Dedifferentiated amniotic fluid mesenchymal stem cell (primary cell): ENCODE data around the gene HSPB9.

Source experiments
- DNase-seq: peaks from one replicate; pipeline ENCODE4 v3.0.0-alpha.2; 2016; ENCODE audit errors: extremely low spot score

Gene HSPB9

GRCh38 chr17:42101513-42102292 lies 20.9 kb upstream of the HSPB9 start:
- peak; percentile 37 for DNase-seq

DNA sequence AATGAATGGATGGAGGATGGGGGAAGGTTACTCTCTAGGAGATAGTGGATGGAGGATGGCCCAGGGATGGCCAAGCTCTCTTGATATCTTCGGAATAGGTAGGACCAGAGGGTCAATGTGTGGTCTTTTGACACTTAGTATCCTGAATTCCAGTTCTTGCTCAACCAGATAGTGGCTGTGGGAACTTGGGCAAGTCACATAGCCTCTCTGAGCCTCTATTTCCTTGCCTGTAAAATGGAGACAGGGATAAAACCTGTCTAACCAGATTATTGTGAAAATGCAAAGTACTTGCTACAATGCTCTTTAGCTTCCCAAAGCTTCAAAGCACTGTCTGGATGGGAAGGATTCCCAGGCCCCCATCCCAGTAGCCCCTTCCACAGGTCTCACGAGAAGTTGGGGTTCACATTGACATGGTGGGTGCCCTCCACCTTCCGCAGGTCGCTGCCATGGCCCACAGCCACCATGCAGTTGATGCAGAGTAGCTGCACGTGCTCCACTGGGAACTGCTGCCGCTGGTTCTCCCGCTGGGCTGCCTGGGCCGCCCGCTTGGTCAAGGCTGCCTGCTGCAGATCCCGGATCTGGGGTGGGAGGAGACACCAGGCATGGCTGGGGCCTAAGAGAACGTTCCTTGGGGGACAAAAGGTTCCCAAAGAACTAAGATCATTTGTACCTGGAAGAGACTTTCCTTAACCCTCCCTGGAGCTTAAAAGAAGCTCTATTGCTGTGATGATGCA lies 19.2 kb upstream of the HSPB9 start:
- no peak for DNase-seq

- no peak for DNase-seq
Observed at GRCh38 chr17:42104264-42104663, 18.3 kb upstream of the HSPB9 start.

- no peak for DNase-seq
Observed at GRCh38 chr17:42106009-42106408, 16.6 kb upstream of the HSPB9 start.

DNA sequence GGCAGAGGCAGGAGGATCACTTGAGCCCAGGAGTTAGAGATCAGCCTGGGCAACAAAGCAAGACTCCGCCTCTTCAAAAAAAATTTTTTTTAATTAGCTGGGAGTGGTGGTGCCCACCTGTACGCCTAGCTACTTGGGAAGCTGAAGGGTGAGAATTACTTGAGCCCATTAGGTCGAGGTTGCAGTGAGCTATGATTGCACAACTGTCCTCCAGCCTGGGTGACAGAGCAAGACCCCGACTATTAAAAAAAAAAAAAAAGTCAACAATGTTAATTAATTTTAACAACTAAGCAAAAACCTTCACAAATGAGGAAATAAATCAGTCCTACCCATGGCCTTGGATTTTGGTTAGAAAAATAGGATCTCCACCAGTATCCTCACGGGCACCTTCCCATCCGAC lies 15.5 kb upstream of the HSPB9 start:
- no peak for DNase-seq

- DNase-seq: no peak
Observed at GRCh38 chr17:42107597-42108576, 14.7 kb upstream of the HSPB9 start.

DNA sequence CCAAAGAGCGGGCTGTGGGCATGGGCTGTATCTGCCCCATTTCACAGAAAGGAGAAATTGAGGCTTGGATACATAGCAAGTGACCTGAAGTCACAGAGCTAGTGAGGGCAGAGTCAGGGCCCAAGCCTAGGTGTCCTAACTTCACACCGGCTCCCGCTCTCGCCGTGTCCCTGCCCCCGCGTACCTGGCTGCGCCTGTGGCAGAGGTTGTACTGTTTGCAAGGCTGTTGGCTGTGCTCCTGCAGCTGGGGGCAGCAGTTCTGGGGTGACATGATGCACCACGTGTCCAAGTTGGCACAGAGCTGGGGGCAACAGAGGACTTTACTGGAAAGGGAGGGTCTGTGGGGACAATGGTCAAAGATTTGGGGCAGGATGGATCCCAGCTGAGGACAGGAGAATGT lies 13.5 kb upstream of the HSPB9 start:
- no peak for DNase-seq

- DNase-seq: no peak
Observed at GRCh38 chr17:42110301-42111264, 12.0 kb upstream of the HSPB9 start.

DNA sequence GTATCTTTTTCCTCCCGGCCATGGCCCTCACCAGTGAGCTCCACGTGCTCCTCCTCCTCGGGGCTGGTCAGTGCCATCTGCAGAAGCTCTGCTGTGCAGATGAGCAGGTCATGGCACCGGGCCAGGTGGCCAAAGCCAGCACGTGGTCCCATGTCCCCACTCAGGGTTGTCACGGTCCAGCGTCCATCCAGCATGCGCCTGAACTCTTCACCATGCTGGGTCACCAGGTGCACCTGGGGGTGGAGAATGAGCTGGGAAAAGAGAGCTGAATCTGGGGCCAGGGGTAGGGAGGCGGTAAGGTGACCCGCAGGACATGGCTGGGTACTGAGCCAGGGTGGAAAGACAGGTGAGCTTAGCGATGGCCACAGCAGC lies 11.4 kb upstream of the HSPB9 start:
- DNase-seq: no peak

GRCh38 chr17:42111871-42112551 lies 10.6 kb upstream of the HSPB9 start:
- DNase-seq: no peak

- DNase-seq: peak; percentile 84
Observed at GRCh38 chr17:42112552-42113176, 9.9 kb upstream of the HSPB9 start, which contains the start of gene DHX58. DHX58 (minus strand) TSS chr17:42112714; CDS start chr17:42111892, 822 bp downstream.

- DNase-seq: no peak
Observed at GRCh38 chr17:42113293-42114069, 9.1 kb upstream of the HSPB9 start.

DNA sequence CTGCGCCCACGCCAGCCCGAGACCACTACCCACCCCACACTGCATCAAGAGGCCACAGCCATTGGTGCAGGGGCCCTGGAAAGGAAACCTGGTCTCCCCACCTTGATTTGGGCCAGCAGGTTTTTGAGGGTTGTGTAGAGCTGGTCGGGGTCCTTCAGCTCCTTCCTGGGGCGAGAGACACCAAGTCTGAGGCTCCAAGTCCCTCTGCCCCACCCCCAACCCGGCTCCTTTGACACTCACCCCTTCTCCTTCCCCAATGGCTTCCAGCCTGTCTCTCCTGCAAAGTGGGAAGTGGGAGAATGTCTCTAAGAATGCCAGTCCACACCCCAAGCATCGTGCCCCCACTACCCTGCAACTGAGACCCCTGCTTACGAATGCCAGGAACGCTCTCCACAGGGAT lies 8.5 kb upstream of the HSPB9 start:
- no peak for DNase-seq

DNA sequence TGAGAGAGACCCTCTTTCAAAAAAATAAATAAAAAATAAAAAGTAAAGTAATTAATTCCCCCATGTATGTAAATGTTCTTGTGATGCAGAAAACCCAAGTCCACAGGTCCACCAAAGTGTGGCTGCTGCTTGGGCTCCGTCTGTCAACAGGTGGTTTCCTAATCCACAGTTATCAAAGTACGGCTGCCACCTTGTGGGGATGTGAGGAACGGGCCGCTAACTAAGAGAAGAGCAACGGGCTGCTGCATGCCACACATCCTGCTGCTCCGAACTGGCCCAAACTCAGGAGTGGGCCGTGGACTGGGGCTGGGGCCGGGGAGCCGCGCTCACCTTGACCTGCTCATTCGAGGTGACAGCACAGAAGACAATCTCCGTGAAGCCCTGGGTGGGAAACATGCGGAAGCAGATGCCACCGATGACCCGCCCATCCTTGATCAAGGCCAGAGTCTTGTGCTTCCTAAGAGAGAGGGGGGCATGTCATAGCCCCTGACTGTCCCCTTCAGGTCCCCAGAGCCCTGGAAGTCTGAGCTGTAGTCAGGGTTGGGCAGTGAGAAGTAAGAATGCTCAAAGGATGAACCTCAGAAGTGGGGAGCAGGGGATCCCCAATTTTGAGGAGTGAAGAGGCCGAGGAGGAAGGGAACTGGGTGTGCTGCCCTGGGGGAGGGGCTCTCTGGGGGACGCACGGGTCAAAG lies 5.8 kb upstream of the HSPB9 start:
- peak; percentile 86 for DNase-seq

DNA sequence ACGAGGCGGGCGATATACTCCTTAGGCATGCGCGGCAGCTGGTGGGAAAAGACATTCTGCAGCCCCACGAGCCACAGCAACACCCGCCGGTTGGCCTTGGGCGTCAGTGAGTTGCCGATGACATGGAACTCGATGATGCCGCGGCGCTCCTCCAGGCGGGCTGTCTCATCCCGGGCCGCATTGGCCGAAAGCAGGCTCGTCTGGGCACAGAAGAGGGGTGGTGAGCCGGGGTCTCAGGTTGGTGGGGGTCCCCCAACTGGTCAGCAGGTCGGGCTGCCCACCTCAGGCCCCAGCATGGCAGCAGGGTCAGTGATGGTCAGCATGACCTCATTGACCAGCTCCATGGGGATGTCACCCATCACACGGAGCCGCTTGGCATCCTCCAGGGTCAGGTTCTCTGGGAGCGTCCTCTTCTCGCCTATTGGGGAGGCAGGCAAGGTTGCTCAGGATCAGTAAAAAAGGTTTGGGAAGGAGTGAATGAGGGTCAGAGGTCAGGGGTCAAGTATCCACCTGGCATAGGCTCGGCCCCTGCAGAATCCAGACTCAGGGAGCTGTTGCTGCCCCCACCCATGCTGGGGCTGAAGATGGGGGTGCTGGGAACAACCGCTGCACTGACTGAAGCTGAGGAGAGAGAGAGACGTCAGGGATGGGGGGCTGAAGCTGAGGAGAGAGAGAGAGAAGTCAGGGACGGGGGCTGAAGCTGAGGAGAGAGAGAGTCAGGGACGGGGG lies 5.0 kb upstream of the HSPB9 start:
- DNase-seq: no peak

DNA sequence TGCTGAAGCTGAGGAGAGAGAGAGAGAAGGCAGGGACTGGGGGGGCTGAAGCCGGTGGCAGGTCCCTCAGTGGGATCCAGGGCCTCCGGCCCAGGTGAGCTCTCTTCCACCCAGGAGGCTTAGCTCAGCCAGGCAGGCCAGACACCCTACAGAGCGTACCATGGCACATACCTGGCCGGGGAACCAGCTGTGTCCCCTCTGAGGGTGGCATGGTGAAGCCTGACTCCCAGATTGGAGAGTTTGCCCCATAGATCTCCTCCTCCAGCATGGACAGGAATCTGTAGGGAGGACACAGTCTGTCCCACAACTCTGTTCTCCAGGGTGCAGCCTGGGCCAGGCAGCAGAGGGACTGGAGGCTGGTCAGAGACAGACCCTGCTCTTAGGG lies 4.5 kb upstream of the HSPB9 start:
- DNase-seq: no peak

DNA sequence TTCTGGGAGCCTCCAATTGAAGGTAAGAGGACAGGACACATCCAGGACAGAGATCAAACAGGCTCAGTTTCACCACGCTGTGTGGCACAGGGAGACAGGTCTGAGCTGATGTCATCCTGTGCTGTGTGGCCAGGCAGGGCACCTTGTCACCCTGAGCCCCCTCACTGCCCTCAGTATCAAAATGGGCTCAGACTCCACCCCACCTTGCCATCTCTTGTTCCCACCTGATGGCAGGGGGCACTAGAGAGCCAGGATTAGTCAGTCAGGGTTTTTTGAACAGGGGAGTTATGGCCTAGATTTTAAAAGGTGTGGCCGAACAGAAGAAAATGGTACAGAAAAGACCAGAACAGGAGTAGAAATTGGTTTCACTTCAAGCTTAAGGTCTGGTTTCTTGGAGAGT lies 4.1 kb upstream of the HSPB9 start:
- DNase-seq: no peak

- DNase-seq: no peak
Observed at GRCh38 chr17:42119301-42119700, 3.3 kb upstream of the HSPB9 start.
